ENCODE data around the gene ATP10A.

The ATP10A gene

GRCh38 chr15:25787381-25787780 lies 75.7 kb downstream of the ATP10A start:
- Histone ChIP-seq H3K4me1 (ENCODE audit: low read length) (no peaks in the 10 kb centered on the region), H3K9ac (ENCODE audit: low read length) (no peak overlapping the region), H3F3A (ENCODE audit: insufficient read depth, low read length) (no peaks in the 10 kb centered on the region), H3K79me2 (ENCODE audit: low read length) (no peaks in the 10 kb centered on the region), H3K9me2 (replicated peaks; ENCODE audit: insufficient read depth, low read length) (no peaks in the 10 kb centered on the region), H2AFZ (ENCODE audit: low read length) (no peak overlapping the region), H3K4me2 (ENCODE audit: low read depth, low read length) (no peak overlapping the region), H3K27me3 (replicated peaks; ENCODE audit: insufficient read depth, low read length) (no peaks in the 10 kb centered on the region), H3K36me3 (replicated peaks; ENCODE audit: insufficient read depth, low read length) (no peaks in the 10 kb centered on the region), H4K20me1 (ENCODE audit: insufficient read depth, low read length) (no peaks in the 10 kb centered on the region), H3K9me3 (replicated peaks; ENCODE audit: insufficient read depth, low read length) (no peaks in the 10 kb centered on the region), H3K27ac (ENCODE audit: low read length) (no peak overlapping the region), H3K4me3 (ENCODE audit: low read length) (no peak overlapping the region)
- TF ChIP-seq EZH2 (optimal IDR thresholded peaks at IDR 0.05; ENCODE audit: low read depth, low read length): no peak
- TF ChIP-seq, protein P1, sequence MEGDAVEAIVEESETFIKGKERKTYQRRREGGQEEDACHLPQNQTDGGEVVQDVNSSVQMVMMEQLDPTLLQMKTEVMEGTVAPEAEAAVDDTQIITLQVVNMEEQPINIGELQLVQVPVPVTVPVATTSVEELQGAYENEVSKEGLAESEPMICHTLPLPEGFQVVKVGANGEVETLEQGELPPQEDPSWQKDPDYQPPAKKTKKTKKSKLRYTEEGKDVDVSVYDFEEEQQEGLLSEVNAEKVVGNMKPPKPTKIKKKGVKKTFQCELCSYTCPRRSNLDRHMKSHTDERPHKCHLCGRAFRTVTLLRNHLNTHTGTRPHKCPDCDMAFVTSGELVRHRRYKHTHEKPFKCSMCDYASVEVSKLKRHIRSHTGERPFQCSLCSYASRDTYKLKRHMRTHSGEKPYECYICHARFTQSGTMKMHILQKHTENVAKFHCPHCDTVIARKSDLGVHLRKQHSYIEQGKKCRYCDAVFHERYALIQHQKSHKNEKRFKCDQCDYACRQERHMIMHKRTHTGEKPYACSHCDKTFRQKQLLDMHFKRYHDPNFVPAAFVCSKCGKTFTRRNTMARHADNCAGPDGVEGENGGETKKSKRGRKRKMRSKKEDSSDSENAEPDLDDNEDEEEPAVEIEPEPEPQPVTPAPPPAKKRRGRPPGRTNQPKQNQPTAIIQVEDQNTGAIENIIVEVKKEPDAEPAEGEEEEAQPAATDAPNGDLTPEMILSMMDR (IDR thresholded peaks at IDR 0.05; ENCODE audit: low read length): no peak
- TF ChIP-seq EZH2phosphoT487 (IDR thresholded peaks at IDR 0.05; ENCODE audit: low read length): no peak
- DNase-seq: no peak

GRCh38 chr15:25786040-25786439 lies 77.1 kb downstream of the ATP10A start:
- no peak overlapping the region for H3K4me3 ChIP-seq (ENCODE audit: low read length)
- no peak overlapping the region for H2AFZ ChIP-seq (ENCODE audit: low read length)

DNA sequence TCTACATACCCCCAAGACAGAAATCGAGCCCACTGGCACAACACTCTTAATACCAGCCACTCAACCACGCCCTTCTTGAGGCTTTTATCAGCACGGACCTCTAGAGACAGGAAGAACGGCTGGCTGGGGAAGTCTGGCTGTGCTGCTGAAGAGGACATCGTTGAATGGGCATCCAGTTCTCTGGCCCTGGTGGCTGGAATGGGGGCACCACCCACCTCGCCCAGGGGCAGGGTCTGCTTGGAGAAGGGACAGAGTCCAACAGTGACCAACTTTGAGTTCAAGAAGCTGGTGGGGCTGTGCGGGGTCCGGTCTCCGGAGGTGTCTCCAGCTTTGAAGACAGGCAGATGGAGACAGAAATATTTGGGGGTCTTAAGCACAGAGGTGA lies 77.5 kb downstream of the ATP10A start:
- H4K20me1 ChIP-seq (ENCODE audit: insufficient read depth, low read length): no peaks in the 10 kb centered on the region
- no peaks in the 10 kb centered on the region for H3K79me2 ChIP-seq (ENCODE audit: low read length)
- no peak overlapping the region for H2AFZ ChIP-seq (ENCODE audit: low read length)
- no peaks in the 10 kb centered on the region for H3K27me3 ChIP-seq (replicated peaks; ENCODE audit: insufficient read depth, low read length)
- H3K4me3 ChIP-seq (ENCODE audit: low read length): no peak overlapping the region
- H3K9me2 ChIP-seq (replicated peaks; ENCODE audit: insufficient read depth, low read length): no peaks in the 10 kb centered on the region
- no peaks in the 10 kb centered on the region for H3F3A ChIP-seq (ENCODE audit: insufficient read depth, low read length)
- no peak overlapping the region for H3K9ac ChIP-seq (ENCODE audit: low read length)
- H3K4me1 ChIP-seq (ENCODE audit: low read length): no peaks in the 10 kb centered on the region
- no peak overlapping the region for H3K27ac ChIP-seq (ENCODE audit: low read length)
- no peaks in the 10 kb centered on the region for H3K36me3 ChIP-seq (replicated peaks; ENCODE audit: insufficient read depth, low read length)
- TF ChIP-seq EZH2 (optimal IDR thresholded peaks at IDR 0.05; ENCODE audit: low read depth, low read length): no peak
- TF ChIP-seq, protein P1 (IDR thresholded peaks at IDR 0.05; ENCODE audit: low read length): no peak
- no peak for TF ChIP-seq EZH2phosphoT487 (IDR thresholded peaks at IDR 0.05; ENCODE audit: low read length)
- H3K4me2 ChIP-seq (ENCODE audit: low read depth, low read length): no peak overlapping the region
- no peak for DNase-seq
- no peaks in the 10 kb centered on the region for H3K9me3 ChIP-seq (replicated peaks; ENCODE audit: insufficient read depth, low read length)

More at GRCh38 chr15:25786040-25786439, 77.1 kb downstream of the ATP10A start:
- Histone ChIP-seq H3K9me2 (replicated peaks; ENCODE audit: insufficient read depth, low read length) (no peaks in the 10 kb centered on the region), H3K27me3 (replicated peaks; ENCODE audit: insufficient read depth, low read length) (no peaks in the 10 kb centered on the region), H3K27ac (ENCODE audit: low read length) (no peak overlapping the region), H3K9ac (ENCODE audit: low read length) (no peak overlapping the region), H3K9me3 (replicated peaks; ENCODE audit: insufficient read depth, low read length) (no peaks in the 10 kb centered on the region), H3K4me2 (ENCODE audit: low read depth, low read length) (no peak overlapping the region), H3F3A (ENCODE audit: insufficient read depth, low read length) (no peaks in the 10 kb centered on the region), H4K20me1 (ENCODE audit: insufficient read depth, low read length) (no peaks in the 10 kb centered on the region), H3K4me1 (ENCODE audit: low read length) (no peaks in the 10 kb centered on the region), H3K36me3 (replicated peaks; ENCODE audit: insufficient read depth, low read length) (no peaks in the 10 kb centered on the region), H3K79me2 (ENCODE audit: low read length) (no peaks in the 10 kb centered on the region)
- DNase-seq: no peak
- TF ChIP-seq, protein P1 (IDR thresholded peaks at IDR 0.05; ENCODE audit: low read length): no peak
- TF ChIP-seq EZH2phosphoT487 (IDR thresholded peaks at IDR 0.05; ENCODE audit: low read length): no peak
- TF ChIP-seq EZH2 (optimal IDR thresholded peaks at IDR 0.05; ENCODE audit: low read depth, low read length): no peak

All from MM.1S (cell line).